H1 (cell line): ENCODE data around the gene TPH2. TPM values are rescaled to one million over a fixed set of nuclear protein-coding genes. Genes with fewer than 3 reads are reported as not detected.

Source experiments
- CTCF ChIA-PET: fragments of 300-600 bp; sonication (Branson Sonifier 250); formaldehyde crosslinking; loops from one replicate; lab custom pipeline; 2021; ENCODE audit not compliant: partially characterized antibody; lab: Charles Lee
- POLR2A ChIA-PET: fragments of 300-600 bp; sonication (Branson Sonifier 250); formaldehyde crosslinking; loops from one replicate; lab custom pipeline; 2021; ENCODE audit warnings: inconsistent platforms; ENCODE audit not compliant: partially characterized antibody; lab: Charles Lee
- DNase-seq, 2 experiments: peaks; one replicate each; pipeline versions ENCODE4 v3.0.0 to v3.0.0-alpha.2; 2010 to 2022; ENCODE audit warnings: low spot score in 2 of 2, low read depth in 1 of 2, mixed read lengths in 1 of 2
- FAIRE-seq: peaks from 2 replicates; lab custom pipeline; 2011; peaks lifted over from hg19 to GRCh38; lab: Jason Lieb, UNC
- H2AFZ ChIP-seq: 2 replicates; pipeline ENCODE4 v1.8.1; 2012; ENCODE audit warnings: low read length, inconsistent platforms
- H2AK5ac ChIP-seq: 2 replicates; pipeline ENCODE4 v1.6.1; 2013; ENCODE audit warnings: low read depth, low read length
- H2BK120ac ChIP-seq: replicated peaks from 2 replicates; pipeline ENCODE3; 2013; ENCODE audit warnings: low read depth, low read length, inconsistent platforms
- H2BK12ac ChIP-seq: 2 replicates; pipeline ENCODE4 v1.6.1; 2013; ENCODE audit warnings: low read depth, low read length
- H2BK15ac ChIP-seq: 2 replicates; pipeline ENCODE4 v1.6.1; 2013; ENCODE audit warnings: low read length
- H2BK20ac ChIP-seq: 2 replicates; pipeline ENCODE4 v1.6.1; 2013; ENCODE audit warnings: low read length
- H2BK5ac ChIP-seq: 2 replicates; pipeline ENCODE4 v1.6.1; 2013; ENCODE audit warnings: low read depth, low read length
- H3K14ac ChIP-seq: 2 replicates; pipeline ENCODE4 v1.6.1; 2013; ENCODE audit warnings: inconsistent platforms; ENCODE audit not compliant: insufficient read length
- H3K18ac ChIP-seq: 2 replicates; pipeline ENCODE4 v1.6.1; 2013; ENCODE audit warnings: low read length; ENCODE audit errors: extremely low read depth
- H3K23ac ChIP-seq: 2 replicates; pipeline ENCODE4 v1.6.1; 2013; ENCODE audit warnings: inconsistent platforms; ENCODE audit not compliant: insufficient read length
- H3K23me2 ChIP-seq: 2 replicates; pipeline ENCODE4 v1.6.1; 2013; ENCODE audit warnings: low read depth, low read length
- H3K27ac ChIP-seq: 2 replicates; pipeline ENCODE4 v1.6.1; 2011; ENCODE audit warnings: low read depth, low read length, inconsistent platforms
- H3K27me3 ChIP-seq, 4 experiments: replicated peaks in 1 of 4; 1 replicate in 1 of 4; 2 replicates in 3 of 4; pipeline versions ENCODE4 v1.6.1 to v1.8.1; 2011 to 2013; ENCODE audit warnings: low read length in 3 of 4, mild to moderate bottlenecking in 3 of 4, inconsistent platforms in 2 of 4, mixed read lengths in 2 of 4, moderate library complexity in 1 of 4; ENCODE audit not compliant: control insufficient read depth in 3 of 4, insufficient read depth in 3 of 4; ENCODE audit errors: extremely low read depth in 1 of 4
- H3K36me3 ChIP-seq, 4 experiments: 2 replicates each; pipeline versions ENCODE4 v1.6.1 to v1.8.1; 2011 to 2013; ENCODE audit warnings: mild to moderate bottlenecking in 4 of 4, low read length in 3 of 4, moderate library complexity in 2 of 4, control low read depth in 1 of 4, inconsistent platforms in 1 of 4; ENCODE audit not compliant: insufficient read depth in 4 of 4, control insufficient read depth in 2 of 4
- H3K4ac ChIP-seq: replicated peaks from 2 replicates; pipeline ENCODE3; 2013; ENCODE audit warnings: low read length, low read depth, mixed read lengths, inconsistent platforms; ENCODE audit not compliant: insufficient read length
- H3K4me1 ChIP-seq, 4 experiments: replicated peaks in 1 of 4; 1 replicate in 1 of 4; 2 replicates in 3 of 4; pipeline versions ENCODE4 v1.6.1 to v1.8.1; 2011 to 2013; ENCODE audit warnings: low read length in 3 of 4, inconsistent platforms in 2 of 4, mixed read lengths in 1 of 4; ENCODE audit not compliant: insufficient read depth in 4 of 4, control insufficient read depth in 3 of 4
- H3K4me2 ChIP-seq, 2 experiments: 2 replicates each; pipeline versions ENCODE4 v1.6.1 to v1.8.1; 2011 to 2013; ENCODE audit warnings: low read depth in 2 of 2, low read length in 2 of 2, control low read depth in 1 of 2, inconsistent platforms in 1 of 2, mild to moderate bottlenecking in 1 of 2; ENCODE audit not compliant: insufficient read depth in 1 of 2
- H3K4me3 ChIP-seq, 4 experiments: fragments of 200-600, 300-600 bp in 1 of 4; sonication (generic), shearing (Covaris generic), sonication (Bioruptor Twin) in 1 of 4; 2 replicates each; pipeline versions ENCODE4 v1.5.1 to v1.8.1; 2011 to 2016; ENCODE audit warnings: low read length in 4 of 4, low read depth in 3 of 4, control low read depth in 2 of 4, inconsistent platforms in 2 of 4, mild to moderate bottlenecking in 2 of 4, mixed read lengths in 1 of 4, moderate library complexity in 1 of 4; ENCODE audit not compliant: insufficient read depth in 2 of 4; ENCODE audit errors: extremely low read depth in 1 of 4
- H3K56ac ChIP-seq: replicated peaks from 2 replicates; pipeline ENCODE3; 2013; ENCODE audit warnings: low read depth, mild to moderate bottlenecking, mixed read lengths, low read length, inconsistent platforms; ENCODE audit not compliant: insufficient read length
- H3K79me1 ChIP-seq: 2 replicates; pipeline ENCODE4 v1.6.1; 2013; ENCODE audit warnings: low read depth, low read length, control low read depth
- H3K79me2 ChIP-seq, 2 experiments: 2 replicates each; pipeline versions ENCODE4 v1.6.1 to v1.8.1; 2012 to 2013; ENCODE audit warnings: low read length in 2 of 2, mild to moderate bottlenecking in 2 of 2, inconsistent platforms in 1 of 2; ENCODE audit not compliant: insufficient read depth in 2 of 2, control insufficient read depth in 1 of 2
- H3K9ac ChIP-seq, 4 experiments: replicated peaks in 1 of 4; 1 replicate in 1 of 4; 2 replicates in 3 of 4; pipeline versions ENCODE4 v1.6.1 to v1.8.1; 2011 to 2013; ENCODE audit warnings: low read depth in 3 of 4, low read length in 3 of 4, control low read depth in 2 of 4, mild to moderate bottlenecking in 2 of 4, moderate library complexity in 2 of 4, inconsistent platforms in 1 of 4; ENCODE audit errors: extremely low read depth in 1 of 4
- H3K9me3 ChIP-seq, 2 experiments: 2 replicates each; pipeline versions ENCODE4 v1.6.1 to v1.8.1; 2012 to 2013; ENCODE audit warnings: mild to moderate bottlenecking in 2 of 2, moderate library complexity in 2 of 2, control low read depth in 1 of 2, inconsistent platforms in 1 of 2, low read depth in 1 of 2, low read length in 1 of 2, mixed read lengths in 1 of 2; ENCODE audit not compliant: insufficient read depth in 2 of 2
- H4K20me1 ChIP-seq, 2 experiments: replicated peaks in 1 of 2; 2 replicates each; pipeline versions ENCODE3 to v1.8.1; 2011 to 2013; ENCODE audit warnings: inconsistent platforms in 2 of 2, low read length in 2 of 2, mild to moderate bottlenecking in 1 of 2; ENCODE audit not compliant: insufficient read depth in 2 of 2, control insufficient read depth in 1 of 2
- H4K5ac ChIP-seq: 2 replicates; pipeline ENCODE4 v1.6.1; 2013; ENCODE audit warnings: low read length, low read depth, mixed read lengths, inconsistent platforms; ENCODE audit not compliant: insufficient read length
- H4K8ac ChIP-seq: 2 replicates; pipeline ENCODE4 v1.8.0; 2013; ENCODE audit warnings: mild to moderate bottlenecking, moderate library complexity, low read length, inconsistent platforms; ENCODE audit not compliant: insufficient read depth; ENCODE audit errors: extremely low read depth
- H4K91ac ChIP-seq: replicated peaks from 2 replicates; pipeline ENCODE3; 2013; ENCODE audit warnings: low read length, mixed read lengths, inconsistent platforms; ENCODE audit not compliant: insufficient read length
- EP300 ChIP-seq, 2 experiments: IDR thresholded peaks; 1 replicate in 1 of 2; 2 replicates in 1 of 2; pipeline ENCODE4 v1.6.1; 2011 to 2012; ENCODE audit warnings: low read depth in 2 of 2, low read length in 2 of 2, mild to moderate bottlenecking in 2 of 2, borderline replicate concordance in 1 of 2, inconsistent platforms in 1 of 2, moderate library complexity in 1 of 2
- HDAC2 ChIP-seq, 2 experiments: fragments of 300-600 bp in 1 of 2; sonication (generic) in 1 of 2; IDR thresholded peaks; 2 replicates each; pipeline ENCODE4 v1.6.1; 2011 to 2012; ENCODE audit warnings: low read depth in 2 of 2, low read length in 2 of 2, mild to moderate bottlenecking in 2 of 2, moderate library complexity in 2 of 2, borderline replicate concordance in 1 of 2, inconsistent platforms in 1 of 2
- SP1 ChIP-seq: IDR thresholded peaks from 2 replicates; pipeline ENCODE4 v1.6.1; 2011; ENCODE audit warnings: low read depth, low read length
- WGBS, 2 experiments: shearing (Covaris generic) in 1 of 2; methylation state at CpG; one replicate each; pipeline versions ENCODE4 v1.1.6 to v1.1.7; 2013 to 2015; ENCODE audit warnings: low lambda C conversion rate in 2 of 2, mixed read lengths in 2 of 2, inconsistent platforms in 1 of 2, low coverage in 1 of 2, missing lambda C conversion rate in 1 of 2; ENCODE audit not compliant: insufficient replicate concordance in 2 of 2, insufficient coverage in 1 of 2, insufficient read length in 1 of 2; ENCODE audit errors: extremely low coverage in 1 of 2, missing lambda C conversion rate in 1 of 2; 5-methylcytosine and 5-hydroxymethylcytosine counted together
- polyA plus RNA-seq, 7 experiments: library from polyadenylated mRNA; depleted of rRNA in 3 of 7; stranded (reverse) in 5 of 7; unstranded in 2 of 7; fragments of >200 nt in 5 of 7; fragments of 200-250 nt in 2 of 7; gene quantifications; 1 replicate in 5 of 7; 2 replicates in 1 of 7; 4 replicates in 1 of 7; pipeline versions ENCODE4 v1.2.1 to v1.2.3, GENCODE V29; 2011 to 2013; ENCODE audit warnings: missing spikeins in 2 of 7, mixed read lengths in 2 of 7
- total RNA-seq: library from RNA; stranded (reverse); fragmentation: NEBNext Ultra II Directional; extraction: Animal tissue kit (Norgen Biotek cat#: 25700); gene quantifications from 2 replicates; pipeline ENCODE4 v1.2.1, GENCODE V29; 2021

The TPH2 gene
- total and polyA plus RNA-seq, 2 of the 8 experiments (the other 6 are each of a cell fraction or from before 2014, with no cell fraction given): 0.57 to 1.1 TPM

DNA sequence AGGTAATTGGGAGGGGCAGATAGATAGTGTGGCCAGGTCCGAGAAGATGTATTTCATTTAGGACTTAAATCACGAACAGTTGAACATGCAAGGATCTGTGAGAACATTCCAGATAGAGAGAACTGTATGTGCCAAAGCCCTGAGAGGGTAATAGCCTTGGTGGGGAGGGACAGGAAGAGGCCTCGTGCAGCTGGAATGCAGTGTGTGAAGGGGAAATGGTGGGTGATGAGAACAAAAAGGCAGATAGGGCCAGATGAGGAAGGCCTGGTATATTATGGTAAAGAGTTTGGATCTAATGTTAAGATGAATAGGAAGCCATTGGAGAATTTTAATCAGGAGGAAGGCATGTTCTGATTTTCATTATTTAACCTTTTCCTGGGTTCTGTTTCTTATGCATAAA lies 136.3 kb downstream of the TPH2 start:
- TF ChIP-seq SP1: no peak
- TF ChIP-seq EP300 (IDR thresholded peaks at IDR 0.05; ENCODE audit: borderline replicate concordance in 1 of 2, low read depth in 2 of 2, low read length in 2 of 2): no peak
- no peak for TF ChIP-seq HDAC2 (IDR thresholded peaks at IDR 0.05; ENCODE audit: borderline replicate concordance in 1 of 2, low read depth in 2 of 2, low read length in 2 of 2)
- TF ChIP-seq, all 59 proteins: peak for 0
- no peak overlapping the region for H3K4ac ChIP-seq
- H4K5ac ChIP-seq: no peak overlapping the region
- no peak overlapping the region for H3K4me2 ChIP-seq
- H2BK15ac ChIP-seq: no peak overlapping the region
- POLR2A ChIA-PET: no interaction called here
- H3K27me3 ChIP-seq: no peaks in the 10 kb centered on the region
- peaks cover 10 to 14% of the 10 kb centered on the region in 2 experiments; a peak in 2 of 4 replicates for H3K9me3 ChIP-seq
- H3K9ac ChIP-seq: no peak overlapping the region
- no peak overlapping the region for H3K14ac ChIP-seq
- no peaks in the 10 kb centered on the region for H3K79me2 ChIP-seq
- H2AFZ ChIP-seq: no peak overlapping the region
- no peaks in the 10 kb centered on the region for H4K20me1 ChIP-seq
- no peak overlapping the region for H3K27ac ChIP-seq
- no peak overlapping the region for H3K4me3 ChIP-seq
- no peak overlapping the region for H3K23ac ChIP-seq
- H4K8ac ChIP-seq: no peak overlapping the region
- H2BK120ac ChIP-seq: no peak overlapping the region
- H2BK12ac ChIP-seq: no peak overlapping the region
- no peak overlapping the region for H2BK5ac ChIP-seq
- H2AK5ac ChIP-seq: no peak overlapping the region
- FAIRE-seq (no peak), DNase-seq (no peak)
- H3K18ac ChIP-seq: no peak overlapping the region
- CTCF ChIA-PET: interaction anchor here (2.4 kb wide), 1 partner anchor 190 kb away, joined by 8 read pairs; no protein-coding TSS in a partner anchor
- WGBS, 2 experiments: 85% methylated on average over 3 of the region's 3 CpGs; no CpG with 5 or more reads in 1 of the 2 experiments
- H4K91ac ChIP-seq: no peak overlapping the region
- H3K56ac ChIP-seq: no peak overlapping the region
- H2BK20ac ChIP-seq: no peak overlapping the region
- H3K23me2 ChIP-seq: no peaks in the 10 kb centered on the region
- H3K79me1 ChIP-seq: no peaks in the 10 kb centered on the region
- H3K36me3 ChIP-seq: peaks cover 0 to 3% (median 0%) of the 10 kb centered on the region in 4 experiments; a peak in 1 of 8 replicates
- H3K4me1 ChIP-seq: no peaks in the 10 kb centered on the region
